H9 (cell line): ENCODE data around the gene ZBTB38. TPM values are rescaled to one million over a fixed set of nuclear protein-coding genes. Genes with fewer than 3 reads are reported as not detected.

ENCODE experiments used
- DNase-seq: peaks from one replicate; pipeline ENCODE4 v3.0.0-alpha.2; 2017
- H2AFZ ChIP-seq: one replicate; pipeline ENCODE4 v1.6.1; 2013; ENCODE audit warnings: mild to moderate bottlenecking, low read length, control low read depth, moderate library complexity
- H2AK5ac ChIP-seq: 2 replicates; pipeline ENCODE4 v1.6.1; 2013; ENCODE audit warnings: low read length, control low read depth, mixed read lengths; ENCODE audit not compliant: insufficient read length
- H2BK120ac ChIP-seq: one replicate; pipeline ENCODE4 v1.6.1; 2013; ENCODE audit warnings: low read depth, mild to moderate bottlenecking, low read length, control low read depth, inconsistent platforms; ENCODE audit not compliant: poor library complexity, severe bottlenecking
- H2BK12ac ChIP-seq: 2 replicates; pipeline ENCODE4 v1.6.1; 2013; ENCODE audit warnings: low read length, control low read depth, mixed read lengths, low read depth; ENCODE audit not compliant: insufficient read length
- H2BK15ac ChIP-seq: 2 replicates; pipeline ENCODE4 v1.6.1; 2013; ENCODE audit warnings: low read depth, low read length, control low read depth
- H2BK20ac ChIP-seq: one replicate; pipeline ENCODE4 v1.6.1; 2013; ENCODE audit warnings: low read depth, mild to moderate bottlenecking, low read length, control low read depth, inconsistent platforms; ENCODE audit not compliant: poor library complexity, severe bottlenecking
- H2BK5ac ChIP-seq: 2 replicates; pipeline ENCODE4 v1.6.1; 2013; ENCODE audit warnings: low read length, control low read depth, mixed read lengths; ENCODE audit not compliant: insufficient read length
- H3K14ac ChIP-seq: 2 replicates; pipeline ENCODE4 v1.6.1; 2013; ENCODE audit warnings: low read length, control low read depth; ENCODE audit not compliant: insufficient read depth
- H3K18ac ChIP-seq: 2 replicates; pipeline ENCODE4 v1.6.1; 2013; ENCODE audit warnings: low read depth, mild to moderate bottlenecking, mixed read lengths, low read length, control low read depth; ENCODE audit not compliant: insufficient read length
- H3K23ac ChIP-seq: 2 replicates; pipeline ENCODE4 v1.6.1; 2013; ENCODE audit warnings: low read length, control low read depth, mixed read lengths, low read depth; ENCODE audit not compliant: insufficient read length
- H3K23me2 ChIP-seq: 2 replicates; pipeline ENCODE4 v1.6.1; 2013; ENCODE audit warnings: low read depth, mild to moderate bottlenecking, mixed read lengths, low read length, control low read depth; ENCODE audit not compliant: insufficient read length, poor library complexity, severe bottlenecking
- H3K27ac ChIP-seq: 2 replicates; pipeline ENCODE4 v1.5.1; 2013; ENCODE audit warnings: low read length, control low read depth, mixed read lengths, low read depth; ENCODE audit not compliant: insufficient read length
- H3K27me3 ChIP-seq: 2 replicates; pipeline ENCODE4 v1.6.1; 2013; ENCODE audit warnings: low read length, control low read depth, inconsistent platforms; ENCODE audit not compliant: insufficient read depth
- H3K4ac ChIP-seq: 2 replicates; pipeline ENCODE4 v1.6.1; 2013; ENCODE audit warnings: low read depth, mild to moderate bottlenecking, control low read depth, inconsistent platforms, low read length, moderate library complexity
- H3K4me1 ChIP-seq: 2 replicates; pipeline ENCODE4 v1.6.1; 2013; ENCODE audit warnings: low read length, control low read depth, inconsistent platforms; ENCODE audit not compliant: insufficient read depth
- H3K4me2 ChIP-seq: 2 replicates; pipeline ENCODE4 v1.6.1; 2013; ENCODE audit warnings: low read length, control low read depth, mixed read lengths; ENCODE audit not compliant: insufficient read length, insufficient read depth
- H3K56ac ChIP-seq: 2 replicates; pipeline ENCODE4 v1.6.1; 2013; ENCODE audit warnings: low read depth, mild to moderate bottlenecking, mixed read lengths, low read length, control low read depth; ENCODE audit not compliant: insufficient read length
- H3K79me1 ChIP-seq: 2 replicates; pipeline ENCODE4 v1.6.1; 2013; ENCODE audit warnings: low read depth, mild to moderate bottlenecking, moderate library complexity, low read length, control low read depth, inconsistent platforms; ENCODE audit not compliant: insufficient read depth, poor library complexity, severe bottlenecking
- H3K79me2 ChIP-seq: 2 replicates; pipeline ENCODE4 v1.6.1; 2013; ENCODE audit warnings: low read length, control low read depth, inconsistent platforms; ENCODE audit not compliant: insufficient read depth
- H3K9ac ChIP-seq: 2 replicates; pipeline ENCODE4 v1.6.1; 2013; ENCODE audit warnings: low read length, control low read depth, mixed read lengths; ENCODE audit not compliant: insufficient read length; ENCODE audit errors: extremely low read depth
- H3K9me3 ChIP-seq: one replicate; pipeline ENCODE4 v1.6.1; 2013; ENCODE audit warnings: low read depth, low read length, inconsistent platforms; ENCODE audit not compliant: control insufficient read depth
- H3T11ph ChIP-seq: one replicate; pipeline ENCODE4 v1.6.1; 2013; ENCODE audit warnings: mild to moderate bottlenecking, low read length, control low read depth, inconsistent platforms
- H4K20me1 ChIP-seq: one replicate; pipeline ENCODE4 v1.6.1; 2013; ENCODE audit not compliant: control insufficient read depth, insufficient read length, insufficient read depth
- H4K5ac ChIP-seq: 2 replicates; pipeline ENCODE4 v1.6.1; 2013; ENCODE audit warnings: low read depth, mild to moderate bottlenecking, mixed read lengths, low read length, control low read depth; ENCODE audit not compliant: insufficient read length
- H4K8ac ChIP-seq: replicated peaks from 2 replicates; pipeline ENCODE4 v1.6.1; 2013; ENCODE audit warnings: low read length, control low read depth, mixed read lengths, low read depth; ENCODE audit not compliant: insufficient read length
- H4K91ac ChIP-seq: 2 replicates; pipeline ENCODE4 v1.6.1; 2013; ENCODE audit warnings: low read depth, mild to moderate bottlenecking, moderate library complexity, mixed read lengths, low read length, control low read depth; ENCODE audit not compliant: insufficient read length
- H3K27ac Mint-ChIP-seq, 3 experiments: 2 replicates in 2 of 3; 3 replicates in 1 of 3; pipeline ENCODE4 v1.8.0; 2020 to 2021; ENCODE audit warnings: mixed read lengths in 3 of 3, mild to moderate bottlenecking in 1 of 3, moderate library complexity in 1 of 3
- H3K27me3 Mint-ChIP-seq: 2 replicates; pipeline ENCODE4 v1.8.0; 2021; ENCODE audit warnings: low read depth, mild to moderate bottlenecking, moderate library complexity, mixed read lengths
- H3K36me3 Mint-ChIP-seq, 3 experiments: 2 replicates in 2 of 3; 3 replicates in 1 of 3; pipeline ENCODE4 v1.8.0; 2020 to 2021; ENCODE audit warnings: low read depth in 3 of 3, mixed read lengths in 3 of 3; ENCODE audit not compliant: insufficient read depth in 1 of 3
- H3K4me1 Mint-ChIP-seq, 2 experiments: 2 replicates each; pipeline ENCODE4 v1.8.0; 2020; ENCODE audit warnings: mixed read lengths in 2 of 2
- H3K4me3 Mint-ChIP-seq, 2 experiments: 2 replicates in 1 of 2; 3 replicates in 1 of 2; pipeline ENCODE4 v1.8.0; 2020 to 2021; ENCODE audit warnings: mild to moderate bottlenecking in 2 of 2, mixed read lengths in 2 of 2, moderate library complexity in 1 of 2
- H3K9me3 Mint-ChIP-seq, 2 experiments: 2 replicates in 1 of 2; 3 replicates in 1 of 2; pipeline ENCODE4 v1.8.0; 2020; ENCODE audit warnings: mild to moderate bottlenecking in 2 of 2, mixed read lengths in 2 of 2, moderate library complexity in 1 of 2
- WGBS: extraction: QIAGEN DNeasy Blood & Tissue Kit; methylation state at CpG from one replicate; pipeline ENCODE4 v1.1.7; 2013; ENCODE audit warnings: missing lambda C conversion rate, low lambda C conversion rate, mixed read lengths; ENCODE audit not compliant: insufficient read length; ENCODE audit errors: extremely low coverage; 5-methylcytosine and 5-hydroxymethylcytosine counted together
- total RNA-seq: library from RNA; stranded (reverse); gene quantifications from 2 replicates; pipeline ENCODE4 v1.2.1, GENCODE V29; 2021
- TF ChIP-seq, protein P1 (sequence below): fragments of 200-600 bp; sonication (generic); conservative IDR thresholded peaks from 3 replicates; pipeline ENCODE4 v1.8.0; 2021; ENCODE audit warnings: antibody characterized with exemption, mild to moderate bottlenecking

Gene ZBTB38
- total RNA-seq, 1 experiment from 2014 or later = 14.6 TPM

DNA sequence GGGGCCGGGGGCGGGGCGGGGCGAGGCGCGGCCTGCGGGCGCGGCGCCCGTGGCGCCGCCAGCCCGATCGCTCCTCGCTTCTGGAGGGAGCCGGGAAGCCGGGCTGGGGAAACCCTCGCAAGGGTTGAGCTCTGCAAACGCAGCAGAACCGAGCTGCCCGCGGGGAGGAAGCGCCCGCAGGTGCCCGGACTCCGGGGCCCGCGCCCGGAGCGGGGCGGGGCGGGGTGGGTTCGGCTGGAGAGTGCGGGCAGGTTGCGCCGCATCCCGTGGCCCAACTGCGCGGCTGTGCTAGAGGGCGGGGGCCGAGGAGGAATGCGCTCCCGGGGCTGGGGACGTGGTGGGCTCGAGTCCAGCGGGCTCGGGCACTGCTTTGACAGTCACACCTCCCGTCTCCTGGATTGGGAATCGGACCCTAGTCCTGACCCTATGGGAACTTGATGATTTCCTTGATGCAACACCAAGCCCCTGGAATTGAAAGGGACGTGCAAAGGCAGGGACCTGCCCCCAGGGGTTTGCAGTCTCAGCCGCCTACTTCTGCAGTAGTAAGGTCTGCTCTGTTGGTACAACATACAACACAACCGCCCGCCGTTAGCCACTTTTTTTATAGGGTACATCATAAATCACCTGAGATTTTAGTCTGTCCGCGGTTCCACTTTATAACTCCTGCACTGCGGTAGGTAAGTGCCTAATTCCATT is 34.3 kb downstream of the ZBTB38 start:
- Histone ChIP-seq H2BK20ac (no peak overlapping the region), H4K5ac (no peak overlapping the region), H3K56ac (no peak overlapping the region), H2AK5ac (no peak overlapping the region), H2BK12ac (no peak overlapping the region), H2AFZ (peak overlapping the region; percentile 78), H4K91ac (no peak overlapping the region), H3T11ph (no peak overlapping the region), H2BK5ac (no peak overlapping the region), H3K23me2 (no peaks in the 10 kb centered on the region), H3K27ac (no peak overlapping the region), H3K23ac (no peak overlapping the region), H3K9ac (peak overlapping the region; percentile 8), H3K18ac (no peak overlapping the region), H3K9me3 (no peaks in the 10 kb centered on the region), H4K8ac (no peak overlapping the region), H3K79me2 (no peaks in the 10 kb centered on the region), H3K4me2 (peak overlapping the region; percentile 87), H3K27me3 (no peaks in the 10 kb centered on the region; the same call in 1 of the 2 replicates), H3K79me1 (no peaks in the 10 kb centered on the region), H4K20me1 (no peaks in the 10 kb centered on the region), H3K14ac (peak overlapping the region; percentile 58; the same call in 1 of the 2 replicates), H3K4me1 (0 out of 2 replicates have a peak, but pooled peaks cover 2% of the 10 kb centered on the region), H2BK120ac (no peak overlapping the region), H3K4ac (no peak overlapping the region), H2BK15ac (no peak overlapping the region)
- WGBS = no CpG with 5 or more reads among the region's 58 CpGs
- H3K4me3 Mint-ChIP-seq = peak overlapping the region; percentile 77 to 85
- no peaks in the 10 kb centered on the region for H3K9me3 Mint-ChIP-seq
- DNase-seq = peak; percentile 65
- H3K27me3 Mint-ChIP-seq = peaks cover 24% of the 10 kb centered on the region
- TF ChIP-seq, protein P1, sequence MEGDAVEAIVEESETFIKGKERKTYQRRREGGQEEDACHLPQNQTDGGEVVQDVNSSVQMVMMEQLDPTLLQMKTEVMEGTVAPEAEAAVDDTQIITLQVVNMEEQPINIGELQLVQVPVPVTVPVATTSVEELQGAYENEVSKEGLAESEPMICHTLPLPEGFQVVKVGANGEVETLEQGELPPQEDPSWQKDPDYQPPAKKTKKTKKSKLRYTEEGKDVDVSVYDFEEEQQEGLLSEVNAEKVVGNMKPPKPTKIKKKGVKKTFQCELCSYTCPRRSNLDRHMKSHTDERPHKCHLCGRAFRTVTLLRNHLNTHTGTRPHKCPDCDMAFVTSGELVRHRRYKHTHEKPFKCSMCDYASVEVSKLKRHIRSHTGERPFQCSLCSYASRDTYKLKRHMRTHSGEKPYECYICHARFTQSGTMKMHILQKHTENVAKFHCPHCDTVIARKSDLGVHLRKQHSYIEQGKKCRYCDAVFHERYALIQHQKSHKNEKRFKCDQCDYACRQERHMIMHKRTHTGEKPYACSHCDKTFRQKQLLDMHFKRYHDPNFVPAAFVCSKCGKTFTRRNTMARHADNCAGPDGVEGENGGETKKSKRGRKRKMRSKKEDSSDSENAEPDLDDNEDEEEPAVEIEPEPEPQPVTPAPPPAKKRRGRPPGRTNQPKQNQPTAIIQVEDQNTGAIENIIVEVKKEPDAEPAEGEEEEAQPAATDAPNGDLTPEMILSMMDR = 0 out of 3 replicates have a peak, but pooled peaks have one; percentile 11
- peaks cover 28 to 30% of the 10 kb centered on the region in 2 experiments for H3K4me1 Mint-ChIP-seq
- H3K36me3 Mint-ChIP-seq = peaks cover 0 to 18% (median 10%) of the 10 kb centered on the region in 3 experiments; a peak in 4 of 7 replicates
- H3K27ac Mint-ChIP-seq = no peak overlapping the region
